Body of pancreas (tissue), 4 donors: ENCODE data around the gene VRK1. TPM values are rescaled to one million over a fixed set of nuclear protein-coding genes. Genes with fewer than 3 reads are reported as not detected.
"Not testable (repeated sequence)": the region's sequence is repeated elsewhere in the genome, so short reads cannot be mapped to it uniquely, and the experiment has no call there.

Experiments
- ATAC-seq: fragments of 150-250 bp; one replicate; pipeline ENCODE4 v1.9.1; 2016
- DNase-seq, 4 donors: peaks; one replicate each; pipeline ENCODE4 v3.0.0-alpha.2; 2019
- H3K27ac ChIP-seq, 4 donors: fragments of 200-600 bp; sonication (generic); 1 replicate in 3 of 4; 2 replicates in 1 of 4; pipeline versions ENCODE4 v1.5.1 to v1.6.1; 2016 to 2019; ENCODE audit warnings: mild to moderate bottlenecking in 1 of 4, mixed read lengths in 1 of 4, moderate library complexity in 1 of 4
- H3K27me3 ChIP-seq, 2 donors: fragments of 200-600 bp; sonication (generic); one replicate each; pipeline ENCODE4 v1.6.0; 2016; ENCODE audit warnings: mild to moderate bottlenecking in 1 of 2
- H3K36me3 ChIP-seq, 2 donors: fragments of 200-600 bp; sonication (generic); replicated peaks in 1 of 2; 2 replicates each; pipeline ENCODE4 v1.5.1; 2016; ENCODE audit warnings: low read depth in 2 of 2; ENCODE audit not compliant: insufficient read depth in 1 of 2
- H3K4me1 ChIP-seq: fragments of 200-600 bp; sonication (generic); one replicate; pipeline ENCODE4 v1.6.0; 2016
- H3K4me3 ChIP-seq, 2 donors: fragments of 200-600 bp; sonication (generic); 1 replicate in 1 of 2; 2 replicates in 1 of 2; pipeline ENCODE4 v1.5.1; 2016 to 2019
- H3K9me3 ChIP-seq, 3 donors: fragments of 200-600 bp; sonication (generic); 1 replicate in 2 of 3; 2 replicates in 1 of 3; pipeline ENCODE4 v1.5.1; 2016
- POLR2A ChIP-seq, 3 donors: fragments of 450-650 bp; IDR thresholded peaks; one replicate each; pipeline ENCODE4 v1.6.1; 2016; ENCODE audit warnings: antibody characterized with exemption in 3 of 3, mild to moderate bottlenecking in 2 of 3
- WGBS, 2 donors: methylation state at CpG; one replicate each; pipeline ENCODE4 v1.1.5; 2017; 5-methylcytosine and 5-hydroxymethylcytosine counted together
- intact Hi-C: fragments of 100-400 bp; cut with DNase I; formaldehyde crosslinking; loops from one replicate; pipeline ENCODE4 v1.15.1; 2023
- total RNA-seq, 2 donors: library from RNA; depleted of rRNA; stranded (reverse); fragments of >200 nt; gene quantifications; one replicate each; pipeline ENCODE4 v1.1.0, GENCODE V29; 2016
- TF ChIP-seq, protein P1 (sequence below), 7 experiments: fragments of 450-650 bp in 4 of 7; fragments of 200-600 bp in 3 of 7; sonication (generic) in 3 of 7; IDR thresholded peaks; one replicate each; pipeline ENCODE4 v1.5.1; 2016 to 2019; ENCODE audit warnings: antibody characterized with exemption in 7 of 7

The VRK1 gene
- total RNA-seq, 2 donors from 2014 or later, result 5.6 to 10.4 TPM

DNA sequence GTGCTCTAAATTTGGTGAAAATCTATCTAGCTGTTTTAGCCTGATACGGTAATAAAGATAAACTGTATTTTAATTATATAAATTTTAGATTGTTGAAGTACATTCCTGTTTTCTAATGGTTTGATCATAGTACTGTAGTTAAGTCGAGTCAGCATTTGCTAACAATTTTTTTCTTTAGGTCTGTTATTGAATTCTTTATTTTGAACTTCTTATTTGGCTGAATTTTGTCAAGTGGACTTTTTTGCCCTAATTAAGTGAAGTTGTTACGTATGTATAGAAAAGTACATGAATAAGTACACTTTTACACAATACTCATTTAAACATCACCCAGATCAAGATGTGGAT lies 66.8 kb downstream of the VRK1 start:
- Histone ChIP-seq H3K27me3 (no peaks in the 10 kb centered on the region), H3K36me3 (no peaks in the 10 kb centered on the region), H3K9me3 (no peaks in the 10 kb centered on the region), H3K4me1 (no peaks in the 10 kb centered on the region), H3K4me3 (no peak overlapping the region), H3K27ac (no peak overlapping the region)
- DNase-seq (no peak), ATAC-seq (no peak)
- no peak for TF ChIP-seq POLR2A (IDR thresholded peaks at IDR 0.05)
- TF ChIP-seq, protein P1, sequence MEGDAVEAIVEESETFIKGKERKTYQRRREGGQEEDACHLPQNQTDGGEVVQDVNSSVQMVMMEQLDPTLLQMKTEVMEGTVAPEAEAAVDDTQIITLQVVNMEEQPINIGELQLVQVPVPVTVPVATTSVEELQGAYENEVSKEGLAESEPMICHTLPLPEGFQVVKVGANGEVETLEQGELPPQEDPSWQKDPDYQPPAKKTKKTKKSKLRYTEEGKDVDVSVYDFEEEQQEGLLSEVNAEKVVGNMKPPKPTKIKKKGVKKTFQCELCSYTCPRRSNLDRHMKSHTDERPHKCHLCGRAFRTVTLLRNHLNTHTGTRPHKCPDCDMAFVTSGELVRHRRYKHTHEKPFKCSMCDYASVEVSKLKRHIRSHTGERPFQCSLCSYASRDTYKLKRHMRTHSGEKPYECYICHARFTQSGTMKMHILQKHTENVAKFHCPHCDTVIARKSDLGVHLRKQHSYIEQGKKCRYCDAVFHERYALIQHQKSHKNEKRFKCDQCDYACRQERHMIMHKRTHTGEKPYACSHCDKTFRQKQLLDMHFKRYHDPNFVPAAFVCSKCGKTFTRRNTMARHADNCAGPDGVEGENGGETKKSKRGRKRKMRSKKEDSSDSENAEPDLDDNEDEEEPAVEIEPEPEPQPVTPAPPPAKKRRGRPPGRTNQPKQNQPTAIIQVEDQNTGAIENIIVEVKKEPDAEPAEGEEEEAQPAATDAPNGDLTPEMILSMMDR (IDR thresholded peaks at IDR 0.05), result no peak
- WGBS, 2 donors, result 96% methylated on average over 3 of the region's 3 CpGs
- intact Hi-C loops, result no loop called here

DNA sequence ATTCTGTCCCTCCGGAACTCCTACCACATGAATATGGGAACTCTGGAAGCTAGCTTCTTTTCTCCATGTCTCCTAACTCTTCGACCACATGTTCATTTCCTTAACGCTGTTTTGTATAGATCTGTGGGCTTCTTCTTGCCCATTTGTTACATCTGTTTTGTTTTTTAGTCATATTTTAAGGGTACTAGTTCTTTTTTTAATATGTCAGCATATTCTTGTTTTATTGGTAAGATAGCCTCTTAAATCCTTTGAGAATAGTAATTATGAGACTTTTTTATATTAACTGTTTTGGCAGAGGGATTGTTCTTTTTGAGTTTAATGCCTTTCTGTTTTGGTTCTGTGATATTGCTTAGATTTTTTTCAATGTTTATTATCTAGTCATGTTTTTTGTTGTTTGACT lies 70.5 kb downstream of the VRK1 start:
- WGBS, 2 donors, result 85 to 86% methylated on average over 3 of the region's 3 CpGs
- Histone ChIP-seq H3K27ac (no peak overlapping the region), H3K9me3 (no peaks in the 10 kb centered on the region), H3K27me3 (no peaks in the 10 kb centered on the region), H3K4me3 (no peak overlapping the region), H3K36me3 (no peaks in the 10 kb centered on the region), H3K4me1 (no peaks in the 10 kb centered on the region)
- TF ChIP-seq, protein P1 (IDR thresholded peaks at IDR 0.05), result no peak
- no peak for TF ChIP-seq POLR2A (IDR thresholded peaks at IDR 0.05)
- ATAC-seq (no peak), DNase-seq (no peak)
- intact Hi-C loops, result no loop called here

DNA sequence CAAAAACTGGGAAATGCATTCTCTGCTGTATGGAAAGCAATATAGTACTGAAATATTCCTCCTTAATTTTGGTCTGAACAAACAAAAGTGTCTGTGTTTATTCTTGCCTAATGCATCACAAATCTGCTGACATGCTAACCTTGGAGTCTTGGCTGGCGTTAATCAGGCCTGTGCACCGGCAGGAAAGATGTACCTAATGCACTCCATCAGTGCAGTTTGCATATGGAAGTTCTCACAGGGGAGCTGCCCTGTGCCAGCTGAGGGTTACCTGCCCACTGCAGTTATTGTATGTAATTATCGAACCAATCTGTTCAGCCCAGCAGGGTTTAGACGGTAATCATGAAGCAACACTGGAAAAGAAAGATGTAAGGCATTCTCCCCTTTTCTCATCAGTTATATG lies 76.9 kb downstream of the VRK1 start:
- DNase-seq, result peak in 1 of 4 donors; percentile 2
- Histone ChIP-seq H3K4me3 (no peak overlapping the region), H3K27ac (no peak overlapping the region), H3K27me3 (no peaks in the 10 kb centered on the region), H3K9me3 (no peaks in the 10 kb centered on the region), H3K4me1 (no peaks in the 10 kb centered on the region), H3K36me3 (no peaks in the 10 kb centered on the region)
- 42 to 50% methylated on average over 4 of the region's 4 CpGs for WGBS, 2 donors
- TF ChIP-seq, protein P1 (IDR thresholded peaks at IDR 0.05), result no peak
- TF ChIP-seq POLR2A (IDR thresholded peaks at IDR 0.05), result no peak
- no peak for ATAC-seq
- intact Hi-C loops, result no loop called here

DNA sequence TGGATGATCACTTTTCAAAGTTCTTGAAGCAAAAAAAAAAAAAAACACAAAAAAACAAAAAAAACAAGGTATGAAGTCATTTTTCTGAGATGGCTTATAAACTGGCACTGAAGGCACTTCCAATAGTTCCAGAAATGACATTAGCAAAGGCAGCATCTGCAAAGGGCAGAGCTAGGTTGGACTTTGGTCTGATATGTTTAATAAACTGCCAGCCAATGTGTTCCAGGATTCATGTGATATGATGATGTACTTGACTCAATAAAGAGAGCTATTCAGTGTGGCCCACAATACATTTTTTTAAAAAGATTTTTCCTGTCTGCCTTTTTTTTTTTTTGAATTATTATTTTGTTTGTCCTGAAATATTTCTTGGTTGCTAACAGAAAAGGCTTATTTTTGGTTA lies 79.6 kb downstream of the VRK1 start:
- Histone ChIP-seq H3K27ac (no peak overlapping the region), H3K9me3 (no peaks in the 10 kb centered on the region), H3K36me3 (no peaks in the 10 kb centered on the region), H3K4me1 (no peaks in the 10 kb centered on the region), H3K4me3 (no peak overlapping the region), H3K27me3 (no peaks in the 10 kb centered on the region)
- ATAC-seq, result no peak
- TF ChIP-seq POLR2A (IDR thresholded peaks at IDR 0.05), result no peak
- TF ChIP-seq, protein P1 (IDR thresholded peaks at IDR 0.05), result no peak
- intact Hi-C loops, result no loop called here
- no peak for DNase-seq

DNA sequence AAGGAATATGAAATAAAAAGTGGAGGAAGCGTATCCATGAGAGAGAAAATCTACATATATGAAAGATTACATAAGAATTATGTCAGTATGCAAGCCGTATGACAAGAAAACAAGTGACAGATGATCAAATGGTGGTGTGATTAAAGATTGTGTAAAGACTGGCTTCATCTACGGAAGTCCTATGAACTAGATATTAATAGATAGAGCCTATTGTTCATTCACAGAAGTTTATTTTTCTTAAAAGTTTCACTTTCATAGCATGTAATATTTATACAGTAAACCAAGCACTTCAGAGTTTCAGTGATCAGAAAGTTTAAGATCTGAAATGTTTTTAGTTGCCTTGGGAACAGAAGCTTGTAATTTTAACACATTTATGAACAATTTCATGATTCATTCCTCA lies 84.5 kb downstream of the VRK1 start:
- no peaks in the 10 kb centered on the region for H3K4me1 ChIP-seq
- no peak for TF ChIP-seq POLR2A (IDR thresholded peaks at IDR 0.05)
- TF ChIP-seq, protein P1 (IDR thresholded peaks at IDR 0.05), result no peak
- H3K9me3 ChIP-seq, result no peaks in the 10 kb centered on the region
- no peaks in the 10 kb centered on the region for H3K27me3 ChIP-seq
- WGBS, 2 donors, result 86 to 90% methylated on average over 3 of the region's 3 CpGs
- intact Hi-C loops, result no loop called here
- ATAC-seq (no peak), DNase-seq (no peak)
- H3K27ac ChIP-seq, result no peak overlapping the region
- H3K36me3 ChIP-seq, result no peaks in the 10 kb centered on the region
- no peak overlapping the region for H3K4me3 ChIP-seq

DNA sequence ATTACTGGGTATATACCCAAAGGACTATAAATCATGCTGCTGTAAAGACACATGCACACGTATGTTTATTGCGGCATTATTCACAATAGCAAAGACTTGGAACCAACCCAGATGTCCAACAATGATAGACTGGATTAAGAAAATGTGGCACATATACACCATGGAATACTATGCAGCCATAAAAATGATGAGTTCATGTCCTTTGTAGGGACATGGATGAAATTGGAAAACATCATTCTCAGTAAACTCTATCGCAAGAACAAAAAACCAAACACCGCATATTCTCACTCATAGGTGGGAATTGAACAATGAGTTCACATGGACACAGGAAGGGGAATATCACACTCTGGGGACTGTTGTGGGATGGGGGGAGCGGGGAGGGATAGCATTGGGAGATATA lies 86.8 kb downstream of the VRK1 start:
- H3K27ac ChIP-seq, H3K4me1 ChIP-seq, H3K9me3 ChIP-seq, H3K36me3 ChIP-seq, H3K27me3 ChIP-seq, intact Hi-C loops, ATAC-seq, DNase-seq, H3K4me3 ChIP-seq: not testable (repeated sequence)
- WGBS, 2 donors, result 95 to 98% methylated on average over 5 of the region's 5 CpGs
